IPS-15b (cell line): Measurements from ENCODE around the gene CMYA5.

Experiments
- H3K27me3 ChIP-seq: one replicate; pipeline ENCODE4 v1.6.1; 2013; ENCODE audit warnings: low read length; ENCODE audit not compliant: control insufficient read depth, insufficient read depth
- H3K36me3 ChIP-seq: one replicate; pipeline ENCODE4 v1.6.1; 2013; ENCODE audit warnings: low read length; ENCODE audit not compliant: control insufficient read depth, insufficient read depth
- H3K4me1 ChIP-seq: one replicate; pipeline ENCODE4 v1.6.1; 2013; ENCODE audit warnings: mild to moderate bottlenecking, low read length; ENCODE audit not compliant: control insufficient read depth, insufficient read depth
- H3K4me3 ChIP-seq: one replicate; pipeline ENCODE4 v1.5.1; 2013; ENCODE audit warnings: low read depth, low read length
- H3K9ac ChIP-seq: one replicate; pipeline ENCODE4 v1.6.1; 2013; ENCODE audit warnings: low read depth, mild to moderate bottlenecking, low read length
- H3K9me3 ChIP-seq: one replicate; pipeline ENCODE4 v1.6.1; 2013; ENCODE audit warnings: mild to moderate bottlenecking, low read length; ENCODE audit not compliant: control insufficient read depth, insufficient read depth

The CMYA5 gene

GRCh38 chr5:79686799-79687198 lies 2.8 kb upstream of the CMYA5 start:
- H3K9ac ChIP-seq: no peak overlapping the region
- H3K36me3 ChIP-seq: peaks cover 4% of the 10 kb centered on the region
- peaks cover 4% of the 10 kb centered on the region for H3K4me1 ChIP-seq
- H3K4me3 ChIP-seq: no peak overlapping the region
- H3K27me3 ChIP-seq: no peaks in the 10 kb centered on the region
- no peaks in the 10 kb centered on the region for H3K9me3 ChIP-seq

- Histone ChIP-seq H3K4me1 (peaks cover 4% of the 10 kb centered on the region), H3K4me3 (no peak overlapping the region), H3K9ac (no peak overlapping the region), H3K36me3 (peaks cover 4% of the 10 kb centered on the region), H3K9me3 (no peaks in the 10 kb centered on the region), H3K27me3 (no peaks in the 10 kb centered on the region)
Measured at GRCh38 chr5:79687889-79688288, 1.7 kb upstream of the CMYA5 start.

- H3K9ac ChIP-seq: no peak overlapping the region
- H3K9me3 ChIP-seq: no peaks in the 10 kb centered on the region
- no peak overlapping the region for H3K4me3 ChIP-seq
- H3K27me3 ChIP-seq: no peaks in the 10 kb centered on the region
- peaks cover 4% of the 10 kb centered on the region for H3K4me1 ChIP-seq
- H3K36me3 ChIP-seq: no peaks in the 10 kb centered on the region
Measured at GRCh38 chr5:79691007-79691406, 1.4 kb downstream of the CMYA5 start.

GRCh38 chr5:79692596-79692995 lies 3.0 kb downstream of the CMYA5 start:
- Histone ChIP-seq H3K27me3 (no peaks in the 10 kb centered on the region), H3K4me3 (no peak overlapping the region), H3K9ac (no peak overlapping the region), H3K36me3 (no peaks in the 10 kb centered on the region), H3K9me3 (no peaks in the 10 kb centered on the region), H3K4me1 (peaks cover 4% of the 10 kb centered on the region)

- Histone ChIP-seq H3K9ac (no peak overlapping the region), H3K4me1 (peaks cover under 1% of the 10 kb centered on the region), H3K4me3 (no peak overlapping the region), H3K9me3 (no peaks in the 10 kb centered on the region), H3K27me3 (no peaks in the 10 kb centered on the region), H3K36me3 (no peaks in the 10 kb centered on the region)
Measured at GRCh38 chr5:79694183-79694582, 4.5 kb downstream of the CMYA5 start.

- H3K9ac ChIP-seq: no peak overlapping the region
- no peaks in the 10 kb centered on the region for H3K4me1 ChIP-seq
- H3K9me3 ChIP-seq: no peaks in the 10 kb centered on the region
- H3K36me3 ChIP-seq: no peaks in the 10 kb centered on the region
- H3K27me3 ChIP-seq: no peaks in the 10 kb centered on the region
- no peak overlapping the region for H3K4me3 ChIP-seq
Measured at GRCh38 chr5:79694652-79695051, 5.0 kb downstream of the CMYA5 start.

- no peaks in the 10 kb centered on the region for H3K27me3 ChIP-seq
- H3K9me3 ChIP-seq: no peaks in the 10 kb centered on the region
- no peaks in the 10 kb centered on the region for H3K36me3 ChIP-seq
- H3K9ac ChIP-seq: no peak overlapping the region
- no peak overlapping the region for H3K4me3 ChIP-seq
- H3K4me1 ChIP-seq: no peaks in the 10 kb centered on the region
Measured at GRCh38 chr5:79695526-79695925, 5.9 kb downstream of the CMYA5 start.

- H3K9me3 ChIP-seq: no peaks in the 10 kb centered on the region
- no peaks in the 10 kb centered on the region for H3K27me3 ChIP-seq
- no peak overlapping the region for H3K9ac ChIP-seq
- no peaks in the 10 kb centered on the region for H3K36me3 ChIP-seq
- H3K4me1 ChIP-seq: no peaks in the 10 kb centered on the region
- no peak overlapping the region for H3K4me3 ChIP-seq
Measured at GRCh38 chr5:79697222-79698170, 7.9 kb downstream of the CMYA5 start.

- H3K27me3 ChIP-seq: no peaks in the 10 kb centered on the region
- H3K36me3 ChIP-seq: no peaks in the 10 kb centered on the region
- H3K4me3 ChIP-seq: no peak overlapping the region
- H3K4me1 ChIP-seq: no peaks in the 10 kb centered on the region
- no peaks in the 10 kb centered on the region for H3K9me3 ChIP-seq
- H3K9ac ChIP-seq: no peak overlapping the region
Measured at GRCh38 chr5:79699763-79700400, 10.2 kb downstream of the CMYA5 start.

GRCh38 chr5:79702606-79703380 lies 13.2 kb downstream of the CMYA5 start:
- Histone ChIP-seq H3K36me3 (no peaks in the 10 kb centered on the region), H3K9ac (no peak overlapping the region), H3K4me1 (no peaks in the 10 kb centered on the region), H3K9me3 (no peaks in the 10 kb centered on the region), H3K27me3 (no peaks in the 10 kb centered on the region), H3K4me3 (no peak overlapping the region)

- no peak overlapping the region for H3K9ac ChIP-seq
- no peaks in the 10 kb centered on the region for H3K4me1 ChIP-seq
- no peaks in the 10 kb centered on the region for H3K27me3 ChIP-seq
- H3K4me3 ChIP-seq: no peak overlapping the region
- H3K36me3 ChIP-seq: no peaks in the 10 kb centered on the region
- no peaks in the 10 kb centered on the region for H3K9me3 ChIP-seq
Measured at GRCh38 chr5:79703381-79703645, 13.7 kb downstream of the CMYA5 start.
